CD8-positive, alpha-beta memory T cell (primary cell): ENCODE measurements around the gene COL1A1. TPM values are rescaled to one million over a fixed set of nuclear protein-coding genes. Genes with fewer than 3 reads are reported as not detected.

Experiments
- CTCF ChIA-PET: fragments of 350-600 bp; sonication (Branson Sonifier 250); formaldehyde crosslinking; loops from one replicate; lab custom pipeline; 2021; ENCODE audit warnings: antibody characterized with exemption; lab: Charles Lee
- POLR2A ChIA-PET: fragments of 350-600 bp; sonication (Branson Sonifier 250); formaldehyde crosslinking; loops from one replicate; lab custom pipeline; 2021; ENCODE audit warnings: antibody characterized with exemption; lab: Charles Lee
- DNase-seq, 5 donors: peaks; one replicate each; pipeline versions ENCODE4 v3.0.0 to v3.0.0-alpha.2; 2020 to 2022; ENCODE audit warnings: mixed read lengths in 1 of 5
- H3K27ac ChIP-seq: one replicate; pipeline ENCODE4 v1.7.0; 2013; ENCODE audit warnings: low read depth, mild to moderate bottlenecking, low read length, moderate library complexity
- H3K27me3 ChIP-seq: 2 replicates; pipeline ENCODE4 v1.7.0; 2013; ENCODE audit warnings: low read length, mild to moderate bottlenecking; ENCODE audit not compliant: insufficient read depth, poor library complexity, severe bottlenecking
- H3K36me3 ChIP-seq: 2 replicates; pipeline ENCODE4 v1.7.0; 2013; ENCODE audit warnings: mild to moderate bottlenecking, low read length, moderate library complexity; ENCODE audit not compliant: insufficient read depth
- H3K4me1 ChIP-seq: 2 replicates; pipeline ENCODE4 v1.7.0; 2013; ENCODE audit warnings: mild to moderate bottlenecking, low read length, moderate library complexity; ENCODE audit not compliant: insufficient read depth
- H3K4me3 ChIP-seq: 2 replicates; pipeline ENCODE4 v1.7.0; 2013; ENCODE audit warnings: mild to moderate bottlenecking, low read length
- H3K9me3 ChIP-seq: 2 replicates; pipeline ENCODE4 v1.7.0; 2013; ENCODE audit warnings: mild to moderate bottlenecking, low read length
- H3K27ac Mint-ChIP-seq, 8 donors: one replicate each; pipeline ENCODE4 v1.8.0; 2020 to 2021; ENCODE audit warnings: mixed read lengths in 8 of 8, mild to moderate bottlenecking in 6 of 8, inconsistent platforms in 3 of 8, moderate library complexity in 3 of 8
- H3K27me3 Mint-ChIP-seq, 2 donors: one replicate each; pipeline ENCODE4 v1.8.0; 2020 to 2021; ENCODE audit warnings: mixed read lengths in 2 of 2, mild to moderate bottlenecking in 1 of 2, moderate library complexity in 1 of 2
- H3K36me3 Mint-ChIP-seq, 3 donors: one replicate each; pipeline ENCODE4 v1.8.0; 2020 to 2021; ENCODE audit warnings: mixed read lengths in 3 of 3, inconsistent platforms in 1 of 3, mild to moderate bottlenecking in 1 of 3
- H3K4me1 Mint-ChIP-seq, 3 donors: one replicate each; pipeline ENCODE4 v1.8.0; 2020 to 2021; ENCODE audit warnings: mixed read lengths in 3 of 3, inconsistent platforms in 1 of 3, mild to moderate bottlenecking in 1 of 3
- H3K4me3 Mint-ChIP-seq, 7 donors: one replicate each; pipeline ENCODE4 v1.8.0; 2020 to 2021; ENCODE audit warnings: mixed read lengths in 7 of 7, mild to moderate bottlenecking in 6 of 7, moderate library complexity in 4 of 7, inconsistent platforms in 2 of 7
- H3K9me3 Mint-ChIP-seq, 5 donors: one replicate each; pipeline ENCODE4 v1.8.0; 2020 to 2022; ENCODE audit warnings: mixed read lengths in 5 of 5, mild to moderate bottlenecking in 3 of 5, moderate library complexity in 2 of 5, inconsistent platforms in 1 of 5
- polyA plus RNA-seq: library from polyadenylated mRNA; unstranded; fragments of 300-500 nt; fragmentation: Illumina TruSeq; gene quantifications from one replicate; pipeline ENCODE4 v1.2.3, GENCODE V29; 2021
- total RNA-seq, 2 experiments: library from RNA; stranded (reverse); gene quantifications; one replicate each; pipeline ENCODE4 v1.2.3, GENCODE V29; 2021

Gene COL1A1
- total and polyA plus RNA-seq, 3 experiments from 2014 or later: 0.39 to 0.42 TPM; not detected in 1

DNA sequence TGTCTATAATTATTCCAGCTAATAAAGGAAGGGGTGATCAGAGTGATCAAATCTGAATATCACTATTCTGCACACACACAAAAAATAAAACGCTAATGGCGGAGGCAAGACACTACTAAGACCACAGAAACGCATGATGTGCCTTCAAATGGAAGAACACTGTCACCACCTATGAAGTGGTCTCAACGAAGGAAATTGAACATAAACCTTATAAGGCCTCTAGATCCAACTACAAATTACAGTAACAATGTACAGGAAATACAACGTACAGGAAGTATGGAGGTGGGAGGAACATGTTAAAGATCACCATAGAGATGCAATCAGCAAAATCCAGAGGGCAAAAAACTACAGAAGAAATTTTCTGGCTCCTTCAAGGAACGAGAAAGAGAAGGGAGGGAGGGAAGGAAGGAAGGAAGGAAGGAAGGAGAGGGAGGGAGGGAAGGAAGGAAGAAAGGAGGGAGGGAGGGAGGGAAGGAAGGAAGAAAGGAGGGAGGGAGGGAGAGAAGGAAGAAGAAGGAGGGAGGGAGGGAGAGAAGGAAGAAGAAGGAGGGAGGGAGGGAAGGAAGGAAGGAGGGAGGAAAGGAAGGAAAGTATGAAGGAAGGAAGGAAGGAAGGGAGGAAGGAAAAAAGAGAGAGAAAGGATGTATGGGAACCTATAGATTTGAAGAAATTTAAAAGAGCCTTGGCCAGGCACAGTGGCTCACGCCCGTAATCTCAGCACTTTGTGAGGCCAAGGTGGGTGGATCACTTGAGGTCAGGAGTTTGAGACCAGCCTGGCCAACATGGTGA is 38.8 kb downstream of the COL1A1 start:
- H3K27me3 ChIP-seq: no peaks in the 10 kb centered on the region
- no peak overlapping the region for H3K4me3 ChIP-seq
- POLR2A ChIA-PET: interaction anchor here (1.2 to 2.1 kb wide), 2 partner anchors 13 to 15 kb away, joined by 8 read pairs; partner anchors contain the start of gene PPP1R9B
- H3K4me3 Mint-ChIP-seq: peak overlapping the region in 5 of 7 donors; percentile 20 to 44 (median 36)
- H3K27ac Mint-ChIP-seq: peak overlapping the region in 5 of 8 donors; percentile 42 to 96 (median 62)
- H3K4me1 Mint-ChIP-seq: peaks cover 24 to 32% (median 29%) of the 10 kb centered on the region in 3 donors
- peaks cover 0 to 3% of the 10 kb centered on the region in 2 donors for H3K27me3 Mint-ChIP-seq
- H3K4me1 ChIP-seq: peaks cover 32% of the 10 kb centered on the region
- peak in 2 of 5 donors; percentile 11 to 57 for DNase-seq
- H3K27ac ChIP-seq: no peak overlapping the region
- CTCF ChIA-PET: interaction anchor here (0.9 to 2.8 kb wide), 17 partner anchors 11 to 112 kb away, joined by 3 to 56 read pairs (median 9); partner anchors contain the start of genes COL1A1, PPP1R9B, SAMD14 and TMEM92
- no peaks in the 10 kb centered on the region for H3K36me3 Mint-ChIP-seq
- H3K9me3 Mint-ChIP-seq: no peaks in the 10 kb centered on the region
- H3K36me3 ChIP-seq: no peaks in the 10 kb centered on the region
- H3K9me3 ChIP-seq: no peaks in the 10 kb centered on the region

DNA sequence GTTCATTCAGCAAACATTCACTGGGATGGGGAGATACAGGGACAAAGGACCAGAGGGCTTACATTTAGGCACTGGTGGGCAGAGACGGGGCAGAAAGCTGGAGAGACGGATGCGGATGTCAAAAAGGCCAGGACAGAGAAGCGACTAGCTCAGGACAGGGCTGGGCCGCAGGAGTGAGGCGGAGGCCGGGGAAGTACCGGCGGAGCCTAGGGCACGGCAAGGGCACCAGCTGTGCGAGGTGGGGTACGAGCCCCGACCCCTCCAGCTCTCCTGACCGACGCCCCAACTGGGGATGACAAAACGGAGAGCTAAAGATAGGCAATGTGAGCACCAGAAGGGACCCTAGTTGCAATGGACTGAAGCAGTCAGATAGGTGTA is 39.5 kb downstream of the COL1A1 start:
- Histone ChIP-seq H3K4me1 (peaks cover 34% of the 10 kb centered on the region), H3K9me3 (no peaks in the 10 kb centered on the region), H3K36me3 (no peaks in the 10 kb centered on the region), H3K4me3 (peak overlapping the region; percentile 78), H3K27me3 (no peaks in the 10 kb centered on the region), H3K27ac (no peak overlapping the region)
- no peak for DNase-seq
- H3K27ac Mint-ChIP-seq: peak overlapping the region; percentile 21 to 96 (median 82)
- no peaks in the 10 kb centered on the region for H3K9me3 Mint-ChIP-seq
- no peaks in the 10 kb centered on the region for H3K36me3 Mint-ChIP-seq
- peak overlapping the region; percentile 1 to 82 (median 54) for H3K4me3 Mint-ChIP-seq
- peaks cover 0 to 3% of the 10 kb centered on the region in 2 donors for H3K27me3 Mint-ChIP-seq
- peaks cover 24 to 32% (median 29%) of the 10 kb centered on the region in 3 donors for H3K4me1 Mint-ChIP-seq
- ChIA-PET CTCF (interaction anchor here (0.9 to 2.8 kb wide), 18 partner anchors 11 to 113 kb away, joined by 3 to 56 read pairs (median 8); partner anchors contain the start of genes COL1A1, PPP1R9B, SAMD14 and TMEM92), POLR2A (interaction anchor here (1.2 to 2.1 kb wide), 2 partner anchors 12 to 14 kb away, joined by 8 read pairs; partner anchors contain the start of gene PPP1R9B)

GRCh38 chr17:50161023-50161910 is 40.2 kb downstream of the COL1A1 start:
- peak overlapping the region; percentile 1 to 82 (median 54) for H3K4me3 Mint-ChIP-seq
- POLR2A ChIA-PET: interaction anchor here (0.7 to 2.1 kb wide), 5 partner anchors 9 to 16 kb away, joined by 4 to 8 read pairs (median 6); partner anchors contain the start of gene PPP1R9B

DNA sequence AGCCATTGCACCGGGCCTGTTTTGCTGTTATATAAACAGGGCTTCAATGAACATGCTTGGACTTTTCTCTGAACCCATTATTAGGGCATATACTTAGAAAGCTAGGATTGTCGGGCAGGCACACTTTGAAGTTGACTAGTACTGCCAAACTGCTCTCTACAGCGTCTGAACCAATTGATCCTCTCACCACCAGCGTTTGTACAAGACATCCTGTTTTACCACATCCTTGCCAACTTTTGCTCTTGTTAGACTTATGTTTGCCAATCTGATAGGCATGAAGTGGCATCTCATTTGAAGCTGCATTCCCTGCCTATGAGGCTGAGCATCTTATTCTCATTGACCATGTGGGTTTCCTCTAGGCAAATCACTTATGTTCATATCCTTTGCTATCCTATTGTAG is 43.5 kb downstream of the COL1A1 start:
- ChIA-PET CTCF (interaction anchor here (0.8 to 1.9 kb wide), 3 partner anchors 13 to 44 kb away, joined by 3 to 7 read pairs (median 4); partner anchors contain the start of gene COL1A1), POLR2A (no interaction called here)
- Mint-ChIP-seq H3K36me3 (no peaks in the 10 kb centered on the region), H3K4me3 (peak overlapping the region in 1 of 7 donors; percentile 10), H3K27me3 (peaks cover 0 to 3% of the 10 kb centered on the region in 2 donors), H3K27ac (peak overlapping the region in 6 of 8 donors; percentile 5 to 66 (median 48)), H3K9me3 (no peaks in the 10 kb centered on the region), H3K4me1 (peaks cover 27 to 39% (median 29%) of the 10 kb centered on the region in 3 donors)
- Histone ChIP-seq H3K36me3 (no peaks in the 10 kb centered on the region), H3K9me3 (no peaks in the 10 kb centered on the region), H3K27me3 (no peaks in the 10 kb centered on the region), H3K27ac (no peak overlapping the region), H3K4me1 (peaks cover 50% of the 10 kb centered on the region), H3K4me3 (no peak overlapping the region)
- peak in 2 of 5 donors; percentile 17 to 35 for DNase-seq

More at GRCh38 chr17:50161023-50161910, 40.2 kb downstream of the COL1A1 start:
- Mint-ChIP-seq H3K4me1 (peaks cover 24 to 32% (median 29%) of the 10 kb centered on the region in 3 donors), H3K27me3 (peaks cover 0 to 3% of the 10 kb centered on the region in 2 donors), H3K9me3 (no peaks in the 10 kb centered on the region), H3K27ac (peak overlapping the region; percentile 21 to 96 (median 89)), H3K36me3 (no peaks in the 10 kb centered on the region)
- H3K4me3 ChIP-seq: peak overlapping the region; percentile 78
- CTCF ChIA-PET: interaction anchor here (0.9 to 2.8 kb wide), 19 partner anchors 8 to 114 kb away, joined by 3 to 56 read pairs (median 7); partner anchors contain the start of genes PPP1R9B, SAMD14 and TMEM92
- DNase-seq: peak; percentile 93 to 96 (median 93)
- H3K27me3 ChIP-seq: no peaks in the 10 kb centered on the region
- H3K4me1 ChIP-seq: peaks cover 34% of the 10 kb centered on the region
- H3K27ac ChIP-seq: no peak overlapping the region
- no peaks in the 10 kb centered on the region for H3K9me3 ChIP-seq
- no peaks in the 10 kb centered on the region for H3K36me3 ChIP-seq

- ChIA-PET POLR2A (no interaction called here), CTCF (interaction anchor here (1.1 to 6.1 kb wide), 4 partner anchors 14 to 61 kb away, joined by 4 to 50 read pairs (median 6); no protein-coding TSS in a partner anchor)
- Histone ChIP-seq H3K27me3 (no peaks in the 10 kb centered on the region), H3K4me1 (peaks cover 44% of the 10 kb centered on the region), H3K36me3 (no peaks in the 10 kb centered on the region), H3K27ac (no peak overlapping the region), H3K4me3 (no peak overlapping the region), H3K9me3 (no peaks in the 10 kb centered on the region)
- Mint-ChIP-seq H3K27me3 (no peaks in the 10 kb centered on the region), H3K4me1 (peaks cover 23 to 27% (median 25%) of the 10 kb centered on the region in 3 donors), H3K4me3 (peak overlapping the region in 2 of 7 donors; percentile 36 to 72), H3K36me3 (peaks cover 0 to 3% (median 0%) of the 10 kb centered on the region in 3 donors), H3K9me3 (no peaks in the 10 kb centered on the region), H3K27ac (peak overlapping the region in 3 of 8 donors; percentile 24 to 88 (median 33))
- no peak for DNase-seq
These were observed 46.2 kb downstream of the COL1A1 start for GRCh38 chr17:50155115-50155819.

- H3K27ac Mint-ChIP-seq: peak overlapping the region in 7 of 8 donors; percentile 18 to 88 (median 48)
- DNase-seq: no peak
- H3K4me3 ChIP-seq: no peak overlapping the region
- H3K4me1 Mint-ChIP-seq: peaks cover 20 to 27% (median 25%) of the 10 kb centered on the region in 3 donors
- H3K36me3 ChIP-seq: no peaks in the 10 kb centered on the region
- H3K36me3 Mint-ChIP-seq: peaks cover 0 to 3% (median 0%) of the 10 kb centered on the region in 3 donors
- H3K4me1 ChIP-seq: peaks cover 44% of the 10 kb centered on the region
- no peaks in the 10 kb centered on the region for H3K27me3 ChIP-seq
- H3K4me3 Mint-ChIP-seq: peak overlapping the region in 2 of 7 donors; percentile 7 to 72
- CTCF ChIA-PET: interaction anchor here (1.1 to 6.1 kb wide), 3 partner anchors 14 to 60 kb away, joined by 4 to 50 read pairs (median 6); no protein-coding TSS in a partner anchor
- H3K27ac ChIP-seq: no peak overlapping the region
- no peaks in the 10 kb centered on the region for H3K27me3 Mint-ChIP-seq
- POLR2A ChIA-PET: no interaction called here
- no peaks in the 10 kb centered on the region for H3K9me3 Mint-ChIP-seq
- H3K9me3 ChIP-seq: no peaks in the 10 kb centered on the region
These were observed 46.8 kb downstream of the COL1A1 start for GRCh38 chr17:50154604-50155003.
